OCI-LY7 (cell line): ENCODE results near the gene RUSF1. TPM values are rescaled to one million over a fixed set of nuclear protein-coding genes. Genes with fewer than 3 reads are reported as not detected.

Source experiments
- BruUV-seq: library from RNA; stranded (reverse); fragments of 400-500 nt; replicated peaks from 2 replicates; lab custom pipeline; 2021; lab: Mats Ljungman, UMichigan
- CTCF ChIA-PET: fragments of 300-600 bp; sonication (Branson Sonifier 250); formaldehyde crosslinking; loops from one replicate; lab custom pipeline; 2022; ENCODE audit warnings: antibody characterized with exemption; ENCODE audit not compliant: unreplicated experiment; lab: Charles Lee
- POLR2A ChIA-PET: fragments of 300-600 bp; sonication (Branson Sonifier 250); formaldehyde crosslinking; loops from one replicate; lab custom pipeline; 2022; ENCODE audit warnings: antibody characterized with exemption; lab: Charles Lee
- DNase-seq: peaks from one replicate; pipeline ENCODE4 v3.0.0-alpha.2; 2015; ENCODE audit warnings: low spot score
- H2AFZ ChIP-seq: fragments of 200-600 bp; sonication (generic), shearing (Covaris generic); 2 replicates; pipeline ENCODE4 v1.6.1; 2014; ENCODE audit warnings: mild to moderate bottlenecking, antibody characterized with exemption, low read length, moderate library complexity
- H3K27ac ChIP-seq: fragments of 200-600 bp; sonication (generic); 2 replicates; pipeline ENCODE4 v1.5.1; 2014; ENCODE audit warnings: mixed run types, low read depth, mild to moderate bottlenecking, moderate library complexity, low read length, inconsistent platforms; ENCODE audit not compliant: poor library complexity, severe bottlenecking
- H3K36me3 ChIP-seq: fragments of 200-600 bp; sonication (generic); 2 replicates; pipeline ENCODE4 v1.6.1; 2014; ENCODE audit warnings: mild to moderate bottlenecking, antibody characterized with exemption, low read length, moderate library complexity, mixed read lengths; ENCODE audit not compliant: insufficient read depth
- H3K4me1 ChIP-seq: fragments of 200-600 bp; sonication (generic); 2 replicates; pipeline ENCODE4 v1.5.1; 2014; ENCODE audit warnings: mild to moderate bottlenecking, low read length; ENCODE audit not compliant: insufficient read depth, poor library complexity, severe bottlenecking
- H3K4me2 ChIP-seq: fragments of 200-600 bp; sonication (generic); 2 replicates; pipeline ENCODE4 v1.6.1; 2014; ENCODE audit warnings: mild to moderate bottlenecking, low read length
- H3K4me3 ChIP-seq: fragments of 200-600 bp; sonication (generic); 2 replicates; pipeline ENCODE4 v1.5.1; 2014; ENCODE audit warnings: mild to moderate bottlenecking, low read depth, low read length; ENCODE audit not compliant: poor library complexity, severe bottlenecking
- H3K79me2 ChIP-seq: fragments of 200-600 bp; sonication (generic); 2 replicates; pipeline ENCODE4 v1.6.1; 2016; ENCODE audit warnings: low read depth, mild to moderate bottlenecking, low read length, moderate library complexity, mixed read lengths; ENCODE audit not compliant: insufficient read depth
- H3K9me2 ChIP-seq: fragments of 200-600 bp; sonication (generic); 2 replicates; pipeline ENCODE4 v1.6.1; 2016; ENCODE audit warnings: mild to moderate bottlenecking, low read length, mixed read lengths; ENCODE audit not compliant: insufficient read depth
- H3K9me3 ChIP-seq: fragments of 200-600 bp; sonication (generic); 2 replicates; pipeline ENCODE4 v1.6.1; 2014; ENCODE audit warnings: mild to moderate bottlenecking, mixed run types, low read length, mixed read lengths
- H4K20me1 ChIP-seq: fragments of 200-600 bp; sonication (generic); 2 replicates; pipeline ENCODE4 v1.6.1; 2014; ENCODE audit warnings: mild to moderate bottlenecking, antibody characterized with exemption, low read length, moderate library complexity, mixed read lengths; ENCODE audit not compliant: insufficient read depth
- EZH2phosphoT487 ChIP-seq: fragments of 200-600 bp; sonication (generic); IDR thresholded peaks from 2 replicates; pipeline ENCODE4 v1.6.1; 2018; ENCODE audit warnings: low read depth, borderline replicate concordance, mild to moderate bottlenecking, mixed run types, antibody characterized with exemption, low read length, moderate library complexity, mixed read lengths
- intact Hi-C: fragments of 100-400 bp; cut with micrococcal nuclease; formaldehyde crosslinking; loops from one replicate; pipeline ENCODE4 v1.10.0; 2022; ENCODE audit not compliant: unreplicated experiment
- total RNA-seq, 2 experiments: library from RNA; depleted of rRNA in 1 of 2; stranded (reverse); fragments of >200 nt in 1 of 2; shearing (Covaris generic) in 1 of 2; gene quantifications; 2 replicates each; pipeline ENCODE4 v1.2.3, GENCODE V29; 2014 to 2022
- TF ChIP-seq, protein P1 (sequence below): fragments of 200-600 bp; sonication (generic); conservative IDR thresholded peaks from 2 replicates; pipeline ENCODE4 v1.5.1; 2014; ENCODE audit warnings: mild to moderate bottlenecking, antibody characterized with exemption, low read length, moderate library complexity, mixed read lengths

RUSF1 gene
- total RNA-seq, 2 experiments from 2014 or later = 28.6 to 40.4 TPM

DNA sequence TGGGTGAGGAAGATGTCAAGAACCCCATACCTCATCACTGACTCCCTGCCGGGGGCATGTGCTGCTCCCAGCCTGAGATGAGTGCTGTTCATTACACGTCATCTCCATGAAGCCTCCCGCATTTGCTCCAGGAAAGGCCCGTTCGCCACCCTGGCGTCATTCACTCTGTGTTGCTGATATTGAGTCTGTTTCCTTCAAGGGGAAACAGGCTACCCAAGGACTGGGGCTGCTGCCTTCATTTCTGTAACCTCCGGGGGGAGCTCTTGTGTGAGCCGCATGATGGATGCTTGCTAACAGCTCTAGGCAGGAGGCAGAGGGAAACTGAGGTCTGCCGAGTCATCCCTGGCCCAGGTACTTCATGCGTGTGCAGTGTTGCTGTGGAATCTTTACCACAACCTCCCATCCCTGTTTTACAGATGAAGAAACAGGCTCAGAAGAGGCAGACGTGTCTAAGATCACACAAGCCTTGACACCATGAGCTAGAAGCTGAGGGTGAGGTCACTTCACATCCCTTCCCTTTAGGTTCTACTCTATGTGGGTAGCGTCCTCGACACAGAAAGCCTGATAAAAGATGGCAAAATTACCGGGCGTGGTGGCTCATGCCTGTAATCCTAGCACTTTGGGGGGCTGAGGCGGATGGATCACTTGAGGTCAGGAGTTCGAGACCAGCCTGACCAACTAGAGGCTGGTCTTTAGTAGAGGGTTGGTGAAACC, 52.4 kb downstream of the RUSF1 start:
- intact Hi-C loops = loop anchor here (5.0 to 10.0 kb wide), 2 partner anchors 242 to 341 kb away; partner anchors contain the start of gene KAT8
- H3K27ac ChIP-seq = no peak overlapping the region
- CTCF ChIA-PET = interaction anchor here (0.6 kb wide), 1 partner anchor 418 kb away, joined by 3 read pairs; the partner anchor contains the start of gene ZNF267
- POLR2A ChIA-PET = interaction anchor here (0.6 to 0.9 kb wide), 3 partner anchors 24 to 436 kb away, joined by 3 read pairs; no protein-coding TSS in a partner anchor
- peak overlapping the region; percentile 47 for H3K4me3 ChIP-seq
- DNase-seq = peak; percentile 61
- peaks cover 19% of the 10 kb centered on the region for H4K20me1 ChIP-seq
- TF ChIP-seq, protein P1, sequence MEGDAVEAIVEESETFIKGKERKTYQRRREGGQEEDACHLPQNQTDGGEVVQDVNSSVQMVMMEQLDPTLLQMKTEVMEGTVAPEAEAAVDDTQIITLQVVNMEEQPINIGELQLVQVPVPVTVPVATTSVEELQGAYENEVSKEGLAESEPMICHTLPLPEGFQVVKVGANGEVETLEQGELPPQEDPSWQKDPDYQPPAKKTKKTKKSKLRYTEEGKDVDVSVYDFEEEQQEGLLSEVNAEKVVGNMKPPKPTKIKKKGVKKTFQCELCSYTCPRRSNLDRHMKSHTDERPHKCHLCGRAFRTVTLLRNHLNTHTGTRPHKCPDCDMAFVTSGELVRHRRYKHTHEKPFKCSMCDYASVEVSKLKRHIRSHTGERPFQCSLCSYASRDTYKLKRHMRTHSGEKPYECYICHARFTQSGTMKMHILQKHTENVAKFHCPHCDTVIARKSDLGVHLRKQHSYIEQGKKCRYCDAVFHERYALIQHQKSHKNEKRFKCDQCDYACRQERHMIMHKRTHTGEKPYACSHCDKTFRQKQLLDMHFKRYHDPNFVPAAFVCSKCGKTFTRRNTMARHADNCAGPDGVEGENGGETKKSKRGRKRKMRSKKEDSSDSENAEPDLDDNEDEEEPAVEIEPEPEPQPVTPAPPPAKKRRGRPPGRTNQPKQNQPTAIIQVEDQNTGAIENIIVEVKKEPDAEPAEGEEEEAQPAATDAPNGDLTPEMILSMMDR = peak; percentile 83
- TF ChIP-seq EZH2phosphoT487 = no peak
- H3K9me3 ChIP-seq = no peaks in the 10 kb centered on the region
- H2AFZ ChIP-seq = no peak overlapping the region
- peak overlapping the region; percentile 58 for H3K4me2 ChIP-seq
- H3K36me3 ChIP-seq = peaks cover 13% of the 10 kb centered on the region; the same call in 1 of the 2 replicates
- no peaks in the 10 kb centered on the region for H3K9me2 ChIP-seq
- BruUV-seq = TSS peak; percentile 15
- peaks cover 35% of the 10 kb centered on the region for H3K4me1 ChIP-seq
- peaks cover 36% of the 10 kb centered on the region; the same call in 1 of the 2 replicates for H3K79me2 ChIP-seq

DNA sequence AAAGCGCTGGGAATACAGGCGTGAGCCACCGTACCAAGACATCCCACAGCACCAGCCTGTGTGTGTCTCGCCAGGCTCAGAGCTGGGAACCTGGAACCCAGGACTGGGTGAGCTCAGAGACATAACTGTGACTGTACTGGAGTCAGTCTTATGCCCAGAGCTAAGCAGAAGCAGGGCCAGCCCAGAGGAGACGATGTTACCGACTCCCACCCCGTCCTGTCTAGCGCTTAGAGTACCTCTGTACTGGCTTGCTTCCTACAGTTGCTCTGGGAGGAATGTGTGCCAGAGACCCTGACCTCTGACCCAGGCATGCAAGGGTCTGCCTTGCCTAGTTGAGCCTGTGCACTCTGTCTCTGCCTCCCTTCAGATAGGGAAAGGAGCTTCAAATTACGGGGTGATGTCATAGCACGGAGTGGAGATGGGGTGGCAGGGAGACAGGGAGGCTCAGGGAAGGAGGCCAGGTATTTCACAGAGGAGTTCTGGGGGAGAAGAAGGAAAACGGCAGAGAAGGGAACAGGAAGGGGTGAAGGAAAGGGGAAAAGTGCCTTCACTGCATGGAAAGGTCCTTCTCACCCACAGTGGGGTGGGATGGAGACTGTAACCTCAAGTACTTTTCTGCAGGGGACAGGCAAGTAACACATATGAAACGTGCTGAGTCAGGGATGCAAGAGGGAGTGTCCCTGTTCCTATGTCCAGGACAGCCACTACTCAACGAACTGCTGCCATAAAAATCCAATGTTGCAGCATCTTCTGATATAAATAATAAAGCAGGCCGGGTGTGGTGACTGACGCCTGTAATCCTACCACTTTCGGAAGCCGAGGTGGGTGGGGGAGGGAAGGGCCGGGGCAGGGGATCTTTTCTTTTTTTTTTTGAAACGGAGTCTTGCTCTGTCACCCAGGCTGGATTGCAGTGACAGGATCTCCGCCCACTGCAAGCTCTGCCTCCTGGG, 54.7 kb downstream of the RUSF1 start:
- H3K4me3 ChIP-seq = no peak overlapping the region
- BruUV-seq = no TSS peak
- peaks cover 13% of the 10 kb centered on the region; the same call in 1 of the 2 replicates for H3K36me3 ChIP-seq
- POLR2A ChIA-PET = no interaction called here
- no peaks in the 10 kb centered on the region for H3K9me3 ChIP-seq
- no peak overlapping the region for H3K27ac ChIP-seq
- no peak for TF ChIP-seq EZH2phosphoT487
- TF ChIP-seq, protein P1 = no peak
- H3K4me2 ChIP-seq = no peak overlapping the region
- CTCF ChIA-PET = no interaction called here
- H3K79me2 ChIP-seq = peaks cover 29% of the 10 kb centered on the region; the same call in 1 of the 2 replicates
- no peaks in the 10 kb centered on the region for H3K9me2 ChIP-seq
- no peak overlapping the region for H2AFZ ChIP-seq
- peaks cover 26% of the 10 kb centered on the region for H3K4me1 ChIP-seq
- DNase-seq = no peak
- peaks cover 12% of the 10 kb centered on the region for H4K20me1 ChIP-seq
- intact Hi-C loops = loop anchor here (10.0 kb wide), 1 partner anchor 339 kb away; the partner anchor contains the start of gene KAT8
